Testis (tissue), 2 donors: ENCODE results near the gene AHCYL1.

Experiments used
- POLR2A ChIP-seq: fragments of 450-650 bp; IDR thresholded peaks from one replicate; pipeline ENCODE4 v1.6.1; 2017; ENCODE audit warnings: antibody characterized with exemption, mild to moderate bottlenecking, moderate library complexity
- TF ChIP-seq, protein P1 (sequence below), 3 experiments: fragments of 450-650 bp in 2 of 3; fragments of 200-600 bp in 1 of 3; sonication (generic) in 1 of 3; IDR thresholded peaks; one replicate each; pipeline ENCODE4 v1.5.1; 2016 to 2019; ENCODE audit warnings: antibody characterized with exemption in 3 of 3, mild to moderate bottlenecking in 2 of 3, moderate library complexity in 1 of 3

DNA sequence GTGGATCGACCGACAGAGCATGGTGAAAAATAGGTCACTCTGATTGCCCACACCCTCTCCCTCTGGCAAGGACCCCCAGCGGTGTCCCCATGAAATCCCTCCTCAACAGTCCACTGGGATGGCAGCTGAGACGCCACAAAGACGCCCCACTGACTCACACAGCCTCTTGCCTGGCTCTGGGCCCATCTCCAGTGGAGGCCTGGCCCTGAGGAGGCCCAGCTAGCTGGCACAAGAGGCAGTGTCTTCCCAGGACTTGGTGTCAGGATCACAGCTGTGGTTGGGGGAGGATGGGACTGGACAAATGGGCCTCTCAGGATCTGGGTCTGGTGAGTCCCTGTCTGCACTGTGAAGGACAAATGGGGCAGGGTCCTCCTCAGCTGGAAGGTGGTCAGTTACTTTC is 81.3 kb downstream of the AHCYL1 start:
- TF ChIP-seq, protein P1, sequence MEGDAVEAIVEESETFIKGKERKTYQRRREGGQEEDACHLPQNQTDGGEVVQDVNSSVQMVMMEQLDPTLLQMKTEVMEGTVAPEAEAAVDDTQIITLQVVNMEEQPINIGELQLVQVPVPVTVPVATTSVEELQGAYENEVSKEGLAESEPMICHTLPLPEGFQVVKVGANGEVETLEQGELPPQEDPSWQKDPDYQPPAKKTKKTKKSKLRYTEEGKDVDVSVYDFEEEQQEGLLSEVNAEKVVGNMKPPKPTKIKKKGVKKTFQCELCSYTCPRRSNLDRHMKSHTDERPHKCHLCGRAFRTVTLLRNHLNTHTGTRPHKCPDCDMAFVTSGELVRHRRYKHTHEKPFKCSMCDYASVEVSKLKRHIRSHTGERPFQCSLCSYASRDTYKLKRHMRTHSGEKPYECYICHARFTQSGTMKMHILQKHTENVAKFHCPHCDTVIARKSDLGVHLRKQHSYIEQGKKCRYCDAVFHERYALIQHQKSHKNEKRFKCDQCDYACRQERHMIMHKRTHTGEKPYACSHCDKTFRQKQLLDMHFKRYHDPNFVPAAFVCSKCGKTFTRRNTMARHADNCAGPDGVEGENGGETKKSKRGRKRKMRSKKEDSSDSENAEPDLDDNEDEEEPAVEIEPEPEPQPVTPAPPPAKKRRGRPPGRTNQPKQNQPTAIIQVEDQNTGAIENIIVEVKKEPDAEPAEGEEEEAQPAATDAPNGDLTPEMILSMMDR (IDR thresholded peaks at IDR 0.05): no peak
- no peak for TF ChIP-seq POLR2A
